Memory B cell (primary cell): ENCODE data around the gene IRF7.
"Not testable (repeated sequence)": the region's sequence is repeated elsewhere in the genome, so short reads cannot be mapped to it uniquely, and the experiment has no call there.

Source experiments
- ATAC-seq: fragments of 150-1000 bp; cut with Tn5 transposase; 2 replicates; pipeline ENCODE4 v1.10.0; 2021; ENCODE audit warnings: low read depth, mild to moderate bottlenecking, moderate library complexity
- DNase-seq, 2 donors: peaks; one replicate each; pipeline ENCODE4 v3.0.0; 2022; ENCODE audit warnings: low spot score in 2 of 2
- H3K27ac Mint-ChIP-seq: one replicate; pipeline ENCODE4 v1.8.0; 2022; ENCODE audit warnings: mild to moderate bottlenecking, moderate library complexity, mixed read lengths
- H3K27me3 Mint-ChIP-seq: one replicate; pipeline ENCODE4 v1.8.0; 2022; ENCODE audit warnings: mixed read lengths
- H3K36me3 Mint-ChIP-seq: one replicate; pipeline ENCODE4 v1.8.0; 2022; ENCODE audit warnings: mild to moderate bottlenecking, mixed read lengths
- H3K4me1 Mint-ChIP-seq: one replicate; pipeline ENCODE4 v1.8.0; 2022; ENCODE audit warnings: mixed read lengths
- H3K4me3 Mint-ChIP-seq: one replicate; pipeline ENCODE4 v1.8.0; 2022; ENCODE audit warnings: mild to moderate bottlenecking, moderate library complexity, mixed read lengths
- H3K9me3 Mint-ChIP-seq: one replicate; pipeline ENCODE4 v1.8.0; 2022; ENCODE audit warnings: mixed read lengths

IRF7 gene

DNA sequence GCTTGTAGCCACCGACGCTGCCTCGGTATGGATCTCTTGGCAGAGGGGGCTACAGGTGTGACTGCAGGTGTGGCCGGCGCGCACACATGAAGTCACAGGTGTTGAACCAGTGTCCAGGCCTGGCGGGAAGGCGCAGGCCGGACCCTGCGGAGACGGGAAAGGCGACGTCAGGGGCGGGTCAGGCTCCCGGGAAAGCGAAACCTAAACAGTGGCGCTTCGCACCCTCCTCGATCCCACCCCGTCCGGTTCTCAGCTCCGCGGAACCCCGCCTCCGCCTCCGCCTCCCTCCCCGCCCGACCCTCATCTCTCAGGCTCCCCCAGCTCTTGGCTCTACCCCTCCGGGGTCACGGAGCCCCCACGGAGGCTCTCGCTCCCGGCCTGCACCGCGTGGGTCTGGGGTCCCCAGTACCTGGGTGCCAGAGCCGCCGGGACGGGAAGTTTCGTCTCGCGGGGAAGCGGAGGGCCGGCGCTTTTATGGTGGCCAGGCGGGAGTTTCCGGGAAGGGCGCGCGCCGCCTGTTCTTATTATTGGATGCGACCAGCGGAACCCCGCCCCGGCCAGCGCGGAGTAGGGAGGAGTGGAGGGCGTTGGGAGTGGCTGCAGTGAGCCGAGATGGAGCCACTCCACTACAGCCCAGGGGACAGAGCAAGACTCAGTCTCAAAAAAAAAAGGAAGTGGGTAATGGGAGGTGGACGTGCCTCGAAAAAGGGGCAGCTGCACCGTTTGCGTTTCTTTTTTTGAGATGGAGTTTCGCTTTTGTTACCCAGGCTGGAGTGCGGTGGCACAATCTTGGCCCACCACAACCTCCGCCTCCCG is at the start of gene IRF7:
Gene IRF7, minus strand, starts transcription at position 447 of the 816 bp plus-strand sequence. CDS start 586 bp downstream, outside the sequence.
- ATAC-seq (peak; percentile 85), DNase-seq (peak; percentile 80)
- peak within 1 kb of the TSS; percentile 74 for H3K27ac Mint-ChIP-seq
- H3K4me1 Mint-ChIP-seq = peaks cover 14% of the 10 kb centered on the region
- H3K27me3 Mint-ChIP-seq = no peaks in the 10 kb centered on the region
- H3K9me3 Mint-ChIP-seq = no peaks in the 10 kb centered on the region
- H3K36me3 Mint-ChIP-seq = peaks cover 5% of the 10 kb centered on the region
- peak within 1 kb of the TSS; percentile 86 for H3K4me3 Mint-ChIP-seq

DNA sequence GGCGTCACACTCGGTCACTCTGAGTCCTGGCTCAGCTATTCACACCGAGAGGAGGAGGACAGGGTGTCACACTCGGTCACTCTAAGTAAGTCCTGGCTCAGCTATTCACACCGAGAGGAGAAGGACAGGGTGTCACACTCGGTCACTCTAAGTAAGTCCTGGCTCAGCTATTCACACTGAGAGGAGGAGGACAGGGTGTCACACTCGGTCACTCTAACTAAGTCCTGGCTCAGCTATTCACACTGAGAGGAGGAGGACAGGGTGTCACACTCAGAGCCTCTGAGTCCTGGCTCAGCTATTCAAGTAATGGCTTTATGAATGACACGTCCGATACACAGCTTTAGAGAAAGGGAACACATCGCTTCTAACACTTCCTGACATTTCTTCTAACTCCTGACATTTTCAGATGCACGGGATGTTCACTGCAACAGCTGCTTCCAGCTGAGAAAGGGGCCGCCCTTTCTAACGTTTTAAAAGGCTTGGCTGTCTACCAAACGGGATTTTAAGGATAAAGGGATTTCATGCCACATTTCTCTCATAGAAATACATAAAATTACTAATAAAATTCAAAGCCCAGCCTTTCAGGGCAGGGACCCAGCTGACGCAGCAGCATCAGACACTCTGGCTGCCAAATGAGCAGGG is 49.4 kb upstream of the IRF7 start:
- Mint-ChIP-seq H3K4me3 (no peak overlapping the region), H3K4me1 (peaks cover 4% of the 10 kb centered on the region), H3K36me3 (no peaks in the 10 kb centered on the region), H3K27ac (no peak overlapping the region), H3K27me3 (no peaks in the 10 kb centered on the region), H3K9me3 (no peaks in the 10 kb centered on the region)
- no peak for DNase-seq
- ATAC-seq = no peak

DNA sequence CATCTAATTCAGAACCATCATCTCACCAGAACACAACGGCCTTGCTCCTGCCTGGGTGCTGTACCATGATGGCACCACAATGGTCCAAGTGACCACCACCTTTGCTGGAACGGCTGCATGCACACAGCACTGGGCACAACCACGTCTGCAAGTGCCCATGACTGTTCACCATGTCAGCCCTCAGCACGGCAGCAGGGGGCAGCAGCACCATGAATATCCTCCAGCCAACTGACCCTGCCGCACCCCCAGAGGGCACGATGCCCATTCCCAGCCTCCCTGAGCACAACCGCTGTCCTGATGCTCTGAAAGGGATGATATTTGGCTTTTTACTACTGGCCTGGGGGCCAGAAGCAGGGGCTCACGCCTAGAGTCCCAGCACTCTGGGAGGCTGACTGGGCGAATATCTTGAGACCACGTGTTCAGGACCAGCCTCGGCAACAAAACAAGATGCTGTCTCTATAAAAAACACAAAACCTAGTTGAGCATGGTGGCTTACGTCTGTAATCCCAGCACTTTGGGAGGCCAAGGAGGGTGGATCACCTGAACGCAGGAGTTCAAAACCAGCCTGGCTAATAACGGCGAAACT is 47.0 kb upstream of the IRF7 start:
- Mint-ChIP-seq H3K4me3 (no peak overlapping the region), H3K36me3 (no peaks in the 10 kb centered on the region), H3K4me1 (peaks cover 4% of the 10 kb centered on the region), H3K27ac (no peak overlapping the region), H3K27me3 (no peaks in the 10 kb centered on the region), H3K9me3 (no peaks in the 10 kb centered on the region)
- DNase-seq (peak; percentile 43 to 53), ATAC-seq (peak; percentile 80)

- no peaks in the 10 kb centered on the region for H3K27me3 Mint-ChIP-seq
- H3K27ac Mint-ChIP-seq = no peak overlapping the region
- no peak for ATAC-seq
- no peak for DNase-seq
- H3K4me3 Mint-ChIP-seq = no peak overlapping the region
- peaks cover 4% of the 10 kb centered on the region for H3K4me1 Mint-ChIP-seq
- H3K9me3 Mint-ChIP-seq = no peaks in the 10 kb centered on the region
- H3K36me3 Mint-ChIP-seq = peaks cover 3% of the 10 kb centered on the region
Observed at GRCh38 chr11:660681-661444, 45.1 kb upstream of the IRF7 start.

- H3K4me3 Mint-ChIP-seq = no peak overlapping the region
- H3K4me1 Mint-ChIP-seq = peaks cover 4% of the 10 kb centered on the region
- no peak for ATAC-seq
- no peak for DNase-seq
- H3K36me3 Mint-ChIP-seq = peaks cover 3% of the 10 kb centered on the region
- H3K9me3 Mint-ChIP-seq = no peaks in the 10 kb centered on the region
- H3K27me3 Mint-ChIP-seq = no peaks in the 10 kb centered on the region
- H3K27ac Mint-ChIP-seq = no peak overlapping the region
Observed at GRCh38 chr11:660281-660680, 44.5 kb upstream of the IRF7 start.

DNA sequence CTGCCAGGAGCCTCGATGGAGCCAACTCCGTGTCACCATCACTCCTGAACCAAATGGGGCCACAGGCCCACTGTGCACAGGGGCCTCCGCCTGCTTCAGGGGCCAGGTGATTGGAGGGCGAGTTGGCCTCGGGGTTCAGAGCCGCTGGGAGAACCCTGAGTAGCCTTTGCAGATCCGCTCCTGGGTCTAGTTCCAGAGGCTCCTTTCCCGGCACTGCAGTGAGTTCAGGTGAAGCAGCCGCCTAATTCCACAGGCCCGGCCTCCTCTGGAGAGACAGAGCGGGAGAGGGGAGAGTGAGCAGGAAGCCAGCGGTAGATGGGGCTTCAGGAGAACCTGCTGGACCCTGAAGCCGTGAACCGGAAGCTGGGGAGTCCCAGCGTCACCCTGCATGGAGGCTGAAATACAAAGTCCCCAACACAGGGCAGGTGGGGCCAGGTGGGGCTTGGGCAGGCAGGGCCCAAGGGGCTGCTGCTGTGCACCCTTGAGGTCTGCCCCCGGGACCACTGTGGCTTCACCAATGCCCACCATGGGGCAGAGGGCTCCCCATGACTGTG is 43.9 kb upstream of the IRF7 start:
- no peaks in the 10 kb centered on the region for H3K27me3 Mint-ChIP-seq
- no peak overlapping the region for H3K27ac Mint-ChIP-seq
- peaks cover 4% of the 10 kb centered on the region for H3K4me1 Mint-ChIP-seq
- no peaks in the 10 kb centered on the region for H3K9me3 Mint-ChIP-seq
- DNase-seq = no peak
- H3K4me3 Mint-ChIP-seq = no peak overlapping the region
- H3K36me3 Mint-ChIP-seq = peaks cover 3% of the 10 kb centered on the region
- ATAC-seq = peak; percentile 21

- H3K36me3 Mint-ChIP-seq = peaks cover 5% of the 10 kb centered on the region
- H3K9me3 Mint-ChIP-seq = no peaks in the 10 kb centered on the region
- DNase-seq (no peak), ATAC-seq (no peak)
- H3K4me1 Mint-ChIP-seq = peaks cover 2% of the 10 kb centered on the region
- H3K4me3 Mint-ChIP-seq = no peak overlapping the region
- H3K27ac Mint-ChIP-seq = no peak overlapping the region
- H3K27me3 Mint-ChIP-seq = no peaks in the 10 kb centered on the region
Observed at GRCh38 chr11:657691-658126, 42.0 kb upstream of the IRF7 start.

GRCh38 chr11:656866-657265 is 41.1 kb upstream of the IRF7 start:
- no peaks in the 10 kb centered on the region for H3K4me1 Mint-ChIP-seq
- H3K27ac Mint-ChIP-seq = no peak overlapping the region
- no peaks in the 10 kb centered on the region for H3K9me3 Mint-ChIP-seq
- no peak overlapping the region for H3K4me3 Mint-ChIP-seq
- H3K27me3 Mint-ChIP-seq = no peaks in the 10 kb centered on the region
- no peak for ATAC-seq
- no peak for DNase-seq
- peaks cover 8% of the 10 kb centered on the region for H3K36me3 Mint-ChIP-seq

- DNase-seq (no peak), ATAC-seq (no peak)
- no peaks in the 10 kb centered on the region for H3K9me3 Mint-ChIP-seq
- no peak overlapping the region for H3K27ac Mint-ChIP-seq
- H3K36me3 Mint-ChIP-seq = peaks cover 8% of the 10 kb centered on the region
- H3K27me3 Mint-ChIP-seq = no peaks in the 10 kb centered on the region
- H3K4me1 Mint-ChIP-seq = no peaks in the 10 kb centered on the region
- no peak overlapping the region for H3K4me3 Mint-ChIP-seq
Observed at GRCh38 chr11:656426-656825, 40.7 kb upstream of the IRF7 start.

- no peak for ATAC-seq
- H3K4me1 Mint-ChIP-seq = no peaks in the 10 kb centered on the region
- no peaks in the 10 kb centered on the region for H3K27me3 Mint-ChIP-seq
- no peak for DNase-seq
- no peaks in the 10 kb centered on the region for H3K9me3 Mint-ChIP-seq
- no peak overlapping the region for H3K4me3 Mint-ChIP-seq
- no peak overlapping the region for H3K27ac Mint-ChIP-seq
- peaks cover 10% of the 10 kb centered on the region for H3K36me3 Mint-ChIP-seq
Observed at GRCh38 chr11:655036-655726, 39.4 kb upstream of the IRF7 start.

DNA sequence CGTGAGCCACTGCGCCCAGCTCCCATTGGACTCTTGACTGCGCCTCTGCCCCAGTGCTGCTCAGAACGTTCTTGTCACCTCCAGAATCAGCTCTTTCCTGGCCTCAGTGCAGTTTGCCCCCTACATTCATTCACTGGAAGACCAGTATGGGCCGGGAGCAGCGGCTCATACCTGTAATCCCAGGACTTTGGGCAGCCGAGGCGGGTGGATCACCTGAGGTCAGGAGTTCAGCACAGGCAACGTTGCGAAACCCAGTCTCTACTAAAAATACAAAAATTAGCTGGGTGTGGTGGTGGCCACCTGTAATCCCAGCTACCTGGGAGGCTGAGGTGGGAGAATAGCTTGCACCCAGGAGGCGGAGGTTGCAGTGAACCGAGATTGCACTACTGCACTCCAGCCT is 38.7 kb upstream of the IRF7 start:
- H3K4me1 Mint-ChIP-seq, H3K27me3 Mint-ChIP-seq, H3K9me3 Mint-ChIP-seq, ATAC-seq, H3K36me3 Mint-ChIP-seq, DNase-seq, H3K27ac Mint-ChIP-seq, H3K4me3 Mint-ChIP-seq: not testable (repeated sequence)

GRCh38 chr11:653837-654236 is 38.1 kb upstream of the IRF7 start:
- DNase-seq = no peak
- no peaks in the 10 kb centered on the region for H3K9me3 Mint-ChIP-seq
- no peaks in the 10 kb centered on the region for H3K4me1 Mint-ChIP-seq
- peaks cover 10% of the 10 kb centered on the region for H3K36me3 Mint-ChIP-seq
- H3K27ac Mint-ChIP-seq = no peak overlapping the region
- no peak overlapping the region for H3K4me3 Mint-ChIP-seq
- H3K27me3 Mint-ChIP-seq = no peaks in the 10 kb centered on the region
- no peak for ATAC-seq

- ATAC-seq, H3K27ac Mint-ChIP-seq, DNase-seq, H3K4me1 Mint-ChIP-seq, H3K4me3 Mint-ChIP-seq, H3K9me3 Mint-ChIP-seq, H3K27me3 Mint-ChIP-seq, H3K36me3 Mint-ChIP-seq: not testable (repeated sequence)
Observed at GRCh38 chr11:653136-653535, 37.4 kb upstream of the IRF7 start.
